BJ (cell line): ENCODE data around the gene HOOK2. TPM values are rescaled to one million over a fixed set of nuclear protein-coding genes. Genes with fewer than 3 reads are reported as not detected.

Source experiments
- CTCF ChIA-PET: fragments of 350-600 bp; formaldehyde crosslinking; extraction: SDS; loops from one replicate; lab custom pipeline; 2021; ENCODE audit warnings: antibody characterized with exemption, inconsistent platforms; lab: Yijun Ruan, JAX
- POLR2A ChIA-PET: fragments of 300-600 bp; sonication (Branson Sonifier 250); formaldehyde crosslinking; extraction: SDS; loops from one replicate; lab custom pipeline; 2021; ENCODE audit warnings: antibody characterized with exemption; lab: Charles Lee
- DNase-seq: peaks from one replicate; pipeline ENCODE4 v3.0.0-alpha.2; 2011; ENCODE audit warnings: low read depth
- H3K27me3 ChIP-seq: 2 replicates; pipeline ENCODE4 v1.6.0; 2011; ENCODE audit warnings: low read length; ENCODE audit not compliant: control insufficient read depth, insufficient read depth
- H3K36me3 ChIP-seq: 2 replicates; pipeline ENCODE4 v1.5.1; 2011; ENCODE audit warnings: low read length; ENCODE audit not compliant: control insufficient read depth, insufficient read depth
- H3K4me3 ChIP-seq: 2 replicates; pipeline ENCODE4 v1.5.1; 2011; ENCODE audit warnings: low read depth, mild to moderate bottlenecking, control low read depth, low read length
- polyA plus RNA-seq: library from polyadenylated mRNA; depleted of rRNA; stranded (reverse); fragments of >200 nt; gene quantifications from 2 replicates; pipeline ENCODE4 v1.2.3, GENCODE V29; 2011
- TF ChIP-seq, protein P1 (sequence below): IDR thresholded peaks from 2 replicates; pipeline ENCODE4 v1.5.1; 2011; ENCODE audit warnings: low read depth, mild to moderate bottlenecking, control low read depth, inconsistent platforms, low read length, moderate library complexity; ENCODE audit not compliant: insufficient read depth

HOOK2 gene
- polyA plus RNA-seq, 1 experiment, result 10.4 TPM

DNA sequence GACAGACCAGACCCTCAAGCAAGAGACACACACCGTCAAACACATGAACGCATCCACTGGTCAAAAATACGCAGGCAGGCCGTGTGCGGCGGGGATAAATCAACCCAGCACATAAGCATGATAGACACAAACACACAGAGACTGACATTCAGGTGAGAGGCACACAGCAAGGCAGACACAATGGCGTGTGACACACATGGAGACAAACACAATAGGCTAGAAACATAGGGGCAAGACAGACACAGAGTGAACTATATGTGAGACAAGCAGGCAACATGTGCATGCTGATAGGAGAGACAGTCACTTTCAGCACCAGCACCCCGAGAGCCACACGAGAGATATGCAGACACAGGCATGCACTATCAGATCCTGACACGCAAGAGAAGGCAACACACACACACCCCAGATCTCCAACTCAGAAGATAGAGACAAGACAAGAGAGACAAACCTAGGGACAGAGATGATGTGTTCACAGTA lies 9.1 kb upstream of the HOOK2 start:
- DNase-seq, result no peak
- no peak overlapping the region for H3K4me3 ChIP-seq
- H3K36me3 ChIP-seq, result no peaks in the 10 kb centered on the region
- TF ChIP-seq, protein P1, sequence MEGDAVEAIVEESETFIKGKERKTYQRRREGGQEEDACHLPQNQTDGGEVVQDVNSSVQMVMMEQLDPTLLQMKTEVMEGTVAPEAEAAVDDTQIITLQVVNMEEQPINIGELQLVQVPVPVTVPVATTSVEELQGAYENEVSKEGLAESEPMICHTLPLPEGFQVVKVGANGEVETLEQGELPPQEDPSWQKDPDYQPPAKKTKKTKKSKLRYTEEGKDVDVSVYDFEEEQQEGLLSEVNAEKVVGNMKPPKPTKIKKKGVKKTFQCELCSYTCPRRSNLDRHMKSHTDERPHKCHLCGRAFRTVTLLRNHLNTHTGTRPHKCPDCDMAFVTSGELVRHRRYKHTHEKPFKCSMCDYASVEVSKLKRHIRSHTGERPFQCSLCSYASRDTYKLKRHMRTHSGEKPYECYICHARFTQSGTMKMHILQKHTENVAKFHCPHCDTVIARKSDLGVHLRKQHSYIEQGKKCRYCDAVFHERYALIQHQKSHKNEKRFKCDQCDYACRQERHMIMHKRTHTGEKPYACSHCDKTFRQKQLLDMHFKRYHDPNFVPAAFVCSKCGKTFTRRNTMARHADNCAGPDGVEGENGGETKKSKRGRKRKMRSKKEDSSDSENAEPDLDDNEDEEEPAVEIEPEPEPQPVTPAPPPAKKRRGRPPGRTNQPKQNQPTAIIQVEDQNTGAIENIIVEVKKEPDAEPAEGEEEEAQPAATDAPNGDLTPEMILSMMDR, result no peak
- no peaks in the 10 kb centered on the region for H3K27me3 ChIP-seq
- CTCF ChIA-PET, result interaction anchor here (0.7 kb wide), 1 partner anchor 23 kb away, joined by 3 read pairs; no protein-coding TSS in a partner anchor
- POLR2A ChIA-PET, result no interaction called here

DNA sequence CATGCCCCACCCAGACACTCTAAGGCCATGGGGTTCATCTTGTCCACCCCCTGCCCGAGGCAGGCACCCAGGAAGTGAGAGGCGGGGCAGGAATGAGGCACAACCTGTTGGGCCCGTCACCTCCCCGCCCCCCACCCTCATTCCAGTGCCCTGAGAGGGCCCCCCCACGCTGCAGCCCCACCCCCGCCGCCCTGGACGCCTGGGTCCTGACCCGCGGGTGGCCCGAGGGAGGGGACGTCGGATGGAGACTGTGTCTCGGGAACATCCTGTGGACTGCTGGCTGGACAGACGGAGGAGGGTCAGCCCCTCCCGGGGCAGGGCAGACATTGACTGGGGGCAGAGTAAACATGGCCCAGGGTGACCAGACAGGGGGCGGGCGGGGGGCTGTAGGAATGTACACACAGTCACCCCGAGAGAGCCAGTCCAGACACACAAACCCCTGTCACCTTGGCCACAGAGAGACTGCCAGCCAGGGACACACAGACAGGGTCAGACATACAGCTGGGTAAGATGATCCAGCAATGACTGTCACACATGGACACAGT lies 8.6 kb upstream of the HOOK2 start:
- ChIA-PET POLR2A (no interaction called here), CTCF (interaction anchor here (0.7 kb wide), 1 partner anchor 23 kb away, joined by 3 read pairs; no protein-coding TSS in a partner anchor)
- no peaks in the 10 kb centered on the region for H3K36me3 ChIP-seq
- no peak for DNase-seq
- H3K4me3 ChIP-seq, result no peak overlapping the region
- TF ChIP-seq, protein P1, result no peak
- H3K27me3 ChIP-seq, result no peaks in the 10 kb centered on the region

DNA sequence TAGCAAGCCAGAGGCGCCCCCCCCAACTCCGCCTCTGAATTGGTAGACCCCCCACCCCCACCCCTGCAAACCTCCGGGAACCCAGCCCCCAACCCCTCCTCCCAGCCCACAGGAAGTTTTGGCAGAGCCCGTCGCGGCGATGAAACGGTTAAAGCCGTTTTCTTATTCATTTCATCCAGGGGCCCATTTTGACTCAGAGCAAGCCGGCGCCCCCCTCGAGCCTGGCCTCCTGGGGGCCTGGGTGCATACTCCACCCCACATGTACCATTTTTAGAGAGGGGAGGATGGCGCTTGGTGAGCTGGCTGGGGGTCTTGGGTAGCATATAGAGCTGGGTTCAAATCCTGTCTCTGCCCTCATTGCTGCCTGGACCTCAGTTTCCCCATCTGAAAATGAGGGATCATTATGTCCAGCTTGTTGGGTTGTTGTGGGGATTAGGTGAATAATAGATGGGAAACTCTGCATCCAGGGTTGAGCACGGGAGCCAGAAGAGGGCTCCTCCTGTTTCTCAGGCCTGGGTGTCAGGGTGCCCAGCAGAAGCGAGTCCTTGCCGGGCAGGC lies 8.0 kb upstream of the HOOK2 start:
- no peak for DNase-seq
- H3K27me3 ChIP-seq, result no peaks in the 10 kb centered on the region
- ChIA-PET CTCF (interaction anchor here (0.7 to 1.8 kb wide), 7 partner anchors 9 to 161 kb away, joined by 4 to 12 read pairs (median 4); no protein-coding TSS in a partner anchor), POLR2A (interaction anchor here (1.2 kb wide), 2 partner anchors 8 to 10 kb away, joined by 6 to 8 read pairs; partner anchors contain the start of gene JUNB)
- no peaks in the 10 kb centered on the region for H3K36me3 ChIP-seq
- TF ChIP-seq, protein P1, result no peak
- peak overlapping the region; percentile 48 for H3K4me3 ChIP-seq

DNA sequence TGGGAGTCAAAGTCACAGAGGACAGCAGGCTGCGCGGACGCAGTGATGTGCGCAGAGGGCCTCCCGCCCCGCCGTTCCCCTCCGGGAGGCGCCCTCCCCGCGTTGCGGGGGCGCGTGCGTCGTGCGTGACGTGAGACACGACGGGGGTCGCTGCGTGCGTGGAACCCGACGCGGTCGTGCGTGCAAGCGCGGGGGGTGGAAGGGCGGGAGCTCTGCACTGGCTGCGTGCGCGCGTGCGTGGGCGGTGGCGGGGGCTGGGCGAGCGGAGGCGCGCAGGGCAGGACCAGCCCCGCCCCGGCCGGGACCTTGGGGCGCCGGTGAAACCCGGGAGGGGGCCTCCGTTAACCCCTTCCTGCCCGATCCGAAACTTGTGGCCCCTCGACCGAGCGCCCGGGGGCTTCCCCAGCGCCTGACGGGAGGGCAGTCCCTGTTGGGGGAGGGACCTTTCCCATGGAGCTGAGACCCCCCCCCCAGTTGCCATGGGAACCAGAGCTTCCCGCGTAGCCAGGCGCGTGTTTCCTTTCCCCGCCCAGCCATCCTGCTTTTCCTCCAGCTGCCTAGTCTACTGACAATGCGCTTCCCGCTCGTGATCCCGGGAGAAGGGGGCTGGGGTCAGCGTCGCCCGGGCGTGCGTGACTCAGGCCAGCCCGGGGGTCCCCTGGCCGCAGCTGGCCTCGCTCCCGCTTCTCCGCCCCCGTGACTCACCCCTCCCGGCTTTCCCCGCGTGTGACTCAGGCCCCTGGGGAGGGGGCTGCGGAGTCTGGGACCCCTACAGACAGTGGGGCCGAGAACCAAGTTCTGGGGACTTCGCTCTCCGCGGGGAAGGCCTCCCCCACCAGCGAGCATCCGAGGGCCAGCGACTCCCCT lies 7.3 kb upstream of the HOOK2 start:
- Histone ChIP-seq H3K27me3 (no peaks in the 10 kb centered on the region), H3K4me3 (peak overlapping the region; percentile 48), H3K36me3 (no peaks in the 10 kb centered on the region)
- TF ChIP-seq, protein P1, result no peak
- ChIA-PET POLR2A (interaction anchor here (1.2 kb wide), 2 partner anchors 9 to 11 kb away, joined by 6 to 8 read pairs; partner anchors contain the start of gene JUNB), CTCF (interaction anchor here (0.7 to 1.8 kb wide), 7 partner anchors 9 to 161 kb away, joined by 4 to 12 read pairs (median 4); no protein-coding TSS in a partner anchor)
- no peak for DNase-seq

DNA sequence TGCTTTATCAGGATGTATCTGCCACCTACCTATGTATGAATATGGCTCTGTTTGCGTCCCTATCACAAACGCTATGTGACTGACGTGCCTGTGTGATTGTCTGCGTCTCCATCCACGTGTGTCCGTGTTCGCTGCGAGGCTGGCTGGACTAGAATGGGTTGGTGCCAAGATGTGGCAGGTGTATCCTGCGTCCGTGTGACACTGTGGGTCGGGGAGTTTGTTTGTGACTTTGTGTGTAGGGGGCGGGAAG lies 6.7 kb upstream of the HOOK2 start:
- CTCF ChIA-PET, result interaction anchor here (1.2 to 1.8 kb wide), 5 partner anchors 10 to 17 kb away, joined by 4 to 12 read pairs (median 4); no protein-coding TSS in a partner anchor
- H3K4me3 ChIP-seq, result peak overlapping the region; percentile 48
- H3K36me3 ChIP-seq, result no peaks in the 10 kb centered on the region
- no peak for DNase-seq
- no peaks in the 10 kb centered on the region for H3K27me3 ChIP-seq
- POLR2A ChIA-PET, result interaction anchor here (1.2 kb wide), 2 partner anchors 9 to 11 kb away, joined by 6 to 8 read pairs; partner anchors contain the start of gene JUNB
- TF ChIP-seq, protein P1, result no peak
